ENCODE results near the gene RARG. TPM values are rescaled to one million over a fixed set of nuclear protein-coding genes. Genes with fewer than 3 reads are reported as not detected.

Gene RARG
- total and polyA plus RNA-seq, 2 of the 8 experiments (the other 6 are each of a cell fraction or from before 2014, with no cell fraction given) = 68.6 to 68.9 TPM

DNA sequence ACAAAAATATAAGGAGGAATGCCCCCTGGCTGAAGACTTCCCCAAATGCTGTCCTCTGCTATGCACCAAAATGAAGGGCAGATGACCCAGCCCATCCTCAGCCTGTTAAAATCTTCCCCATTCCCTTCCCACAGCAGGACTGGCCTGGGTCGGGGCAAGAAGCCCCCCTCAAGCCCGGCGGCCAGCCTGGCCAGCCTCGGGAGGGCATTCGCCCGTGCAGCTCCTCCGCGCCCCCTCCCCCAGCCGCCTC lies 413 bp downstream of the RARG start (continued):
- TF ChIP-seq POLR2AphosphoS5 (IDR thresholded peaks at IDR 0.05; ENCODE audit: low read depth, low read length) = no peak
- TF ChIP-seq SIX5 (IDR thresholded peaks at IDR 0.05; ENCODE audit: low read depth, low read length) = no peak
- TF ChIP-seq CHD2 (IDR thresholded peaks at IDR 0.05; ENCODE audit: low read length) = no peak
- TF ChIP-seq MAFK (IDR thresholded peaks at IDR 0.05; ENCODE audit: low read depth, low read length) = no peak
- no peak for TF ChIP-seq NANOG (IDR thresholded peaks at IDR 0.05; ENCODE audit: insufficient read depth, low read depth, low read length, poor library complexity, severe bottlenecking)
- TF ChIP-seq BACH1 (IDR thresholded peaks at IDR 0.05; ENCODE audit: low read length) = no peak
- TF ChIP-seq, protein P1, sequence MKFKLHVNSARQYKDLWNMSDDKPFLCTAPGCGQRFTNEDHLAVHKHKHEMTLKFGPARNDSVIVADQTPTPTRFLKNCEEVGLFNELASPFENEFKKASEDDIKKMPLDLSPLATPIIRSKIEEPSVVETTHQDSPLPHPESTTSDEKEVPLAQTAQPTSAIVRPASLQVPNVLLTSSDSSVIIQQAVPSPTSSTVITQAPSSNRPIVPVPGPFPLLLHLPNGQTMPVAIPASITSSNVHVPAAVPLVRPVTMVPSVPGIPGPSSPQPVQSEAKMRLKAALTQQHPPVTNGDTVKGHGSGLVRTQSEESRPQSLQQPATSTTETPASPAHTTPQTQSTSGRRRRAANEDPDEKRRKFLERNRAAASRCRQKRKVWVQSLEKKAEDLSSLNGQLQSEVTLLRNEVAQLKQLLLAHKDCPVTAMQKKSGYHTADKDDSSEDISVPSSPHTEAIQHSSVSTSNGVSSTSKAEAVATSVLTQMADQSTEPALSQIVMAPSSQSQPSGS (IDR thresholded peaks at IDR 0.05; ENCODE audit: low read length) = no peak
- TF ChIP-seq POLR2A (IDR thresholded peaks at IDR 0.05; ENCODE audit: control extremely low read depth in 1 of 2, low read depth in 2 of 2, low read length in 2 of 2) = no peak
- TF ChIP-seq EGR1 (IDR thresholded peaks at IDR 0.05; ENCODE audit: borderline replicate concordance, low read depth, low read length) = no peak
